ENCODE data around the gene VMO1. TPM values are rescaled to one million over a fixed set of nuclear protein-coding genes. Genes with fewer than 3 reads are reported as not detected.

The VMO1 gene
- total RNA-seq, 2 experiments from 2014 or later, result not detected

DNA sequence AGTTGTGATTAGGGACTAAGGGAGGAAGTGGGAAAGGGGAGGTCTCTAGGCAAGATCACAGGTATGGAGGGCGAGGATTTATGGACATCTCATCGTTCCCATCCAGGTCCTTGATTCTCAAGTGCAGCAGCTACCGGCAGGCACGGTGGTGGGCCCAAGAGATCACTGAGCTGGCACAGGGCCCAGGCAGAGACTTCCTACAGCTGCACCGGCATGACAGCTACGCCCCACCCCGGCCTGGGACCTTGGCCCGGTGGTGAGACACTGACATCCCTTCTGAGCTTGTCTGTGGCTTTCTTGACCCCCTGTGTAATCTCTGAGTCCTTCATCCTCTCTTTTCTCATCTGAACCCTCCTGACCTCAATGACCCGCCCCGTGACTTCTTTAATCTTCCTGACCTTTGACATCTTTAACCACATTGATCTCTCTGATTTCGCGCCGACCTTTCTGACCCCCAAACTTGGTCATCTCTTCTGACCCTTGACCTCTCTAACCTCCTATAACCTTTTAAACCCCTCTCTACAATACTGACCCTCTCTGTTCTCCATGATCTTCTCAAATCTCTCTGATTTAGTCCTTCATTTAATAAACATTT is 24.6 kb upstream of the VMO1 start:
- POLR2A ChIA-PET, result no interaction called here
- no peak overlapping the region for H3K27ac Mint-ChIP-seq
- H3K4me1 Mint-ChIP-seq, result peaks cover 10% of the 10 kb centered on the region
- no peaks in the 10 kb centered on the region for H3K9me3 Mint-ChIP-seq
- ATAC-seq (ENCODE audit: low read depth), result no peak
- H3K4me3 Mint-ChIP-seq, result no peak overlapping the region
- H3K27me3 Mint-ChIP-seq, result no peaks in the 10 kb centered on the region
- H3K36me3 Mint-ChIP-seq, result peaks cover 9% of the 10 kb centered on the region
- DNase-seq, result no peak

DNA sequence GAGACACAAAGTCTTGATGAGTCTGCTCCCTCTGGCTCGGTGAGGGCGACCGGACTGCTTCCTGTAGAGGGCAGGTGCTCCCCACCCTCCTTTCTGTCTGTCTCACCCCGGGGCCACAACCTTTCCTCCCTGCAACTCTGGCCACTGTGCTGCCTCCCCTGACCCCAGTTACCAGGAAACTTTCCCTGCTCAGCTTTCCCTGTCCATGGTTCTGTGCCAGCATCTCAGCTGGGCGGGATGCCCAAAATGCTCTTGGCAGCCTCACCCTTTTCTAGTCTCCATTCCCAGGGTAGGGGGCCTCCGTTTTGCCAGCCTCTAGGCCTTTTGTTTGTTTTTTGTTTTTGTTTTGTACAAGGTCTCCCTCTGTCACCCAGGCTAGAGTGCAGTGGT is 22.2 kb upstream of the VMO1 start:
- ATAC-seq (ENCODE audit: low read depth) (no peak), DNase-seq (no peak)
- peak overlapping the region; percentile 57 for H3K4me3 Mint-ChIP-seq
- H3K27ac Mint-ChIP-seq, result peak overlapping the region; percentile 56
- peaks cover 12% of the 10 kb centered on the region for H3K4me1 Mint-ChIP-seq
- POLR2A ChIA-PET, result interaction anchor here (1.1 to 2.7 kb wide), 3 partner anchors 12 to 25 kb away, joined by 3 to 20 read pairs (median 17); partner anchors contain the start of genes GLTPD2, MINK1 and PSMB6
- peaks cover 9% of the 10 kb centered on the region for H3K36me3 Mint-ChIP-seq
- H3K9me3 Mint-ChIP-seq, result no peaks in the 10 kb centered on the region
- no peaks in the 10 kb centered on the region for H3K27me3 Mint-ChIP-seq

DNA sequence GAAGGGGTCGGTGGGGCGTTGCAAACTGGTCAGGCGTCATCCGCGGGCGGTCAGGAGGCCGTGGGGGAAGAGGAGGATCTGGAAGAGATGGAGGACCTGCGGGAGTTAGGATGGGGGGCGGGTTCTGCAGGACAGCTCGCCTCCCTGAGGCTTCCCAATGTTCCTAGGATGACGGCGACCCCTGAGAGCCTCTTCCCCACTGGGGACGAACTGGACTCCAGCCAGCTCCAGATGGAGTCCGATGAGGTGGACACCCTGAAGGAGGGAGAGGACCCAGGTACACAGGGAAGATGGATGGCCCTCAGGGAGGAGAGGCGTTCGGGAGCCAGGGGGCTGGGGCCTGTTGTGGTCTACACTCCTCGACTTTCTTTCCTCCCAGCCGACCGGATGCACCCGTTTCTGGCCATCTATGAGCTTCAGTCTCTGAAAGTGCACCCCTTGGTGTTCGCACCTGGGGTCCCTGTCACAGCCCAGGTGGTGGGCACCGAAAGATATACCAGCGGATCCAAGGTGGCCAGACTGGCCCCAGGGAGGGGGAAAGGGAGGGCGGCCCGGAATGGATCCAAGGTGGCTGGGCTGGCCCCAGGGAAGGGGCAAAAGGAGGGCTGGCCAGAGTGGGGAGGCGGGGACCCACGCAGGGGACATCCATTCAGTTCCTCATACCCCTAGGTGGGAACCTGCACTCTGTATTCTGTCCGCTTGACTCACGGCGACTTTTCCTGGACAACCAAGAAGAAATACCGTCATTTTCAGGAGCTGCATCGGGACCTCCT is 21.6 kb upstream of the VMO1 start:
- H3K4me1 Mint-ChIP-seq, result peaks cover 12% of the 10 kb centered on the region
- no peaks in the 10 kb centered on the region for H3K9me3 Mint-ChIP-seq
- H3K27ac Mint-ChIP-seq, result peak overlapping the region; percentile 61
- POLR2A ChIA-PET, result interaction anchor here (1.1 to 2.7 kb wide), 5 partner anchors 12 to 105 kb away, joined by 3 to 20 read pairs (median 5); partner anchors contain the start of genes ARRB2, GLTPD2, MINK1 and PSMB6
- DNase-seq (no peak), ATAC-seq (ENCODE audit: low read depth) (no peak)
- no peaks in the 10 kb centered on the region for H3K27me3 Mint-ChIP-seq
- H3K4me3 Mint-ChIP-seq, result peak overlapping the region; percentile 81
- H3K36me3 Mint-ChIP-seq, result peaks cover 9% of the 10 kb centered on the region

DNA sequence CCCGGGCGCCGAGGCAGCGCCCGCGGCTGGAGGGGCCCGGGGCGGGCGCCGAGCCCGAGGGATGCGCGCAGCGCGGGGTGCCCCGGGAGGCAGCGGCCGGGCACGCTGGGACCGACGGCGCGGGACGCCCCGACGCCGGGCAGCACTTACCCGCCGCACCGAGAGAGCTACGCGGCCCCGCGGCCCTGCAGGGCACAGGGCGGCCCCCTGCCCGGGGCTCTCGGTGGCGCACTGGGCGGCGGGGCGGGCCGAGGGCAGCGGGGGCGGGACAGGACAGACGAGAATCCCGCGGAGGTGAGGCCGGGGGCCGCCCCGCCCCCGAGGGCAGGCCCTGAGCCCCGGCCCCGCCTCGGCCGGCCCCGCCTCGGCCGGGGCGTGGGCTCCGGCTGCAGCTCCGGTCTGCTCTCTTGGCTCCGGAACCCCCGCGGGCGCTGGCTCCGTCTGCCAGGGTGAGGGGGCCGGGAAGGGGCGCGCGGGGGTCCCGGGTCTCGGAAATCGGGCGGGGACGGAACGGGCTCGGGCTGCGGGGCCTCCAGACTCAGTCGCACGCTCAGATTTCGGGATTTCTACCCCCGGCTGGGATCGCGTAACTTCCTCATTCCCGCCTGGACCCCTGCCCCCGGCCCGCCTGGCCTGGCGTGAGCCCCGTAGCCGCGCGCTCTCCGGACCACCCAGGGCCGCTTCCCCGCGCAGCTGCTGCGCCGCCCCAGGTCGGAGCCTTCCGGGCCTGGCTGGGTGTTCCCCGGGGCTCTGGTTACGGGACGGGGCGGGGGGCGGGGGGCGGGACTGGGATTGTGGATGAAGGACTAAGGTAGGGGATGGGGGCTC is 20.8 kb upstream of the VMO1 start, which contains the start of gene PLD2:
Gene PLD2 (plus strand): TSS at position 376 of the 828 bp plus-strand sequence. CDS start 621 bp downstream, outside the sequence.
- DNase-seq (peak; percentile 92), ATAC-seq (ENCODE audit: low read depth) (peak; percentile 97)
- POLR2A ChIA-PET, result interaction anchor here (0.6 to 2.7 kb wide), 10 partner anchors 11 to 104 kb away, joined by 3 to 20 read pairs (median 4); partner anchors contain the start of genes ARRB2, C17orf107, GLTPD2 and MINK1
- Mint-ChIP-seq H3K36me3 (peaks cover 9% of the 10 kb centered on the region), H3K4me1 (peaks cover 12% of the 10 kb centered on the region), H3K27ac (peak within 1 kb of the TSS; percentile 61), H3K4me3 (peak within 1 kb of the TSS; percentile 81), H3K9me3 (no peaks in the 10 kb centered on the region), H3K27me3 (no peaks in the 10 kb centered on the region)

DNA sequence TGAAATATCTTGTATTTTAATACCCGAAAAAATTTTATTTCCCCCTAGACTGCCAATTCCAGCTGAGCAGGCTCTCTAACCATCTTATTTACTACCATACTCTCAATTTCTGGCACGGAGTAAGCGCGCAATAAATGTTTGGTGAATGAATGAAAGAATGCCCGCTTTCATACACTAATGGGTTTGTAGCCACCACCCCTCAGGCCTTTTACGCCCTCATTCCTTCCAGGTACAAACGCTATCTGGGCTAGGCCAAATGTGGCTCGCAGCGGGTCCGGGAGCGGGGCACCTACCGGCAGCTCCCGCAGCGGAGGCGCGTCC is 20.3 kb upstream of the VMO1 start:
- POLR2A ChIA-PET, result interaction anchor here (0.6 to 2.7 kb wide), 7 partner anchors 10 to 104 kb away, joined by 3 to 20 read pairs (median 7); partner anchors contain the start of genes C17orf107, GLTPD2 and PSMB6

DNA sequence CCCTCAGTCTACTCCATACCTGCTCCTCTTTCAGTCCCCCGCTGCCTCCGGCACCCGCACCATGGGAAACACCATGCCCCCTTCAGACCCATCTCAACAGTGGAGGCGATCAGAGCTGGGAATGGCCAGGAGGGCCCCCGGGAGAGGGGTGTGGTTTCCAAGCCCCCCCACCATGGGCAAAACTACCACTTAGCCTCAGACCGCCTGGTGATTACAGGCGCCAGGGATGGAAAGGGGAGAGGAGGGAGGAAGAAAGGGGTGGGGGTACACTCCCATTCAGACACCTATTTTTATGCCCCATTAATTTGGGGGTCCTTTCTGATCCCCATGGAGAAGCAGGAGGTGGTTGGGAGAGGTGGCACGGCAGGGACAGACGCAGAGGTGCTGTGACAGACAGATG is 16.1 kb upstream of the VMO1 start, which contains the start of gene C17orf114:
Gene C17orf114 (minus strand): TSS at position 101 of the 400 bp plus-strand sequence.
- peaks cover 13% of the 10 kb centered on the region for H3K4me1 Mint-ChIP-seq
- H3K36me3 Mint-ChIP-seq, result no peaks in the 10 kb centered on the region
- DNase-seq (no peak), ATAC-seq (ENCODE audit: low read depth) (no peak)
- POLR2A ChIA-PET, result no interaction called here
- no peaks in the 10 kb centered on the region for H3K9me3 Mint-ChIP-seq
- H3K27ac Mint-ChIP-seq, result peak within 1 kb of the TSS; percentile 25
- no peaks in the 10 kb centered on the region for H3K27me3 Mint-ChIP-seq
- H3K4me3 Mint-ChIP-seq, result no peak within 1 kb of the TSS

More for the DNA sequence above, 20.3 kb upstream of the VMO1 start:
- H3K27me3 Mint-ChIP-seq, result no peaks in the 10 kb centered on the region
- peak overlapping the region; percentile 78 for H3K4me3 Mint-ChIP-seq
- peaks cover 9% of the 10 kb centered on the region for H3K36me3 Mint-ChIP-seq
- DNase-seq (no peak), ATAC-seq (ENCODE audit: low read depth) (no peak)
- peak overlapping the region; percentile 25 for H3K27ac Mint-ChIP-seq
- H3K4me1 Mint-ChIP-seq, result peaks cover 12% of the 10 kb centered on the region
- H3K9me3 Mint-ChIP-seq, result no peaks in the 10 kb centered on the region

DNA sequence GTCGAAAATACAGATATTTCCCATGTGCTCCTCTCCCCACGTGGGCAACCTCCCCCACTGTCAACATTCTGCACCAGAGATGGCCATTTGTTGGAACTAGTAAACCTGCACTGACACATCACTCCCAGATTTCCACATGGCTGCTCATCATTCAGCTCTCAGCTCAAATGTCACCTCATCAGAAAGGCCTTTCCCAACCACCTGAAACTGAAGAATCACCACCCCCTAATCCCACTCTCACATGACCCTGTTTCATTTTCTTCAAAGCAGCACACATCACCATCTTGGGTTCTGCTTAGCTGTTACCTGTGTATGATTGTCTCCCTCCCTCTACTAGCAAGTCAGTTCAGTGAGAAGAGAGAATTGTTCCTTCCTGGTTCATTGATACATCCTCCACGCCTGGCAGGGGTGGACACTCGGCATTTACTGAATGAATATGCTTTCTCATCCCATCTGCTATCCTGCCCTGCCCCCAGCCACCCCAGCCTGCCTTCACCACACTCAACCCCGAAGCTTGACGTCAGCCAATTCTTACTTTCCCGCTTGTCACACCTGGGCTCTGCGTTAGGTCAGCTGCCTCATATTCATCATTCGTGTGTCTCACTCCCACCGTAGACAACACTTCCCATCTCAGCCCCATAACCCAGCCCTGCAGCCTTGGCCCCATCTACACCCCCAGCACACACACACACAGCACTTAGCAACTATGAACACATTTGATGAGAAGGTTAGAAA is 14.5 kb upstream of the VMO1 start:
- DNase-seq, result no peak
- H3K4me3 Mint-ChIP-seq, result no peak overlapping the region
- POLR2A ChIA-PET, result interaction anchor here (1.6 kb wide), 1 partner anchor 11 kb away, joined by 5 read pairs; no protein-coding TSS in a partner anchor
- ATAC-seq (ENCODE audit: low read depth), result no peak
- H3K27me3 Mint-ChIP-seq, result no peaks in the 10 kb centered on the region
- peaks cover 2% of the 10 kb centered on the region for H3K36me3 Mint-ChIP-seq
- no peak overlapping the region for H3K27ac Mint-ChIP-seq
- H3K9me3 Mint-ChIP-seq, result no peaks in the 10 kb centered on the region
- peaks cover 13% of the 10 kb centered on the region for H3K4me1 Mint-ChIP-seq

DNA sequence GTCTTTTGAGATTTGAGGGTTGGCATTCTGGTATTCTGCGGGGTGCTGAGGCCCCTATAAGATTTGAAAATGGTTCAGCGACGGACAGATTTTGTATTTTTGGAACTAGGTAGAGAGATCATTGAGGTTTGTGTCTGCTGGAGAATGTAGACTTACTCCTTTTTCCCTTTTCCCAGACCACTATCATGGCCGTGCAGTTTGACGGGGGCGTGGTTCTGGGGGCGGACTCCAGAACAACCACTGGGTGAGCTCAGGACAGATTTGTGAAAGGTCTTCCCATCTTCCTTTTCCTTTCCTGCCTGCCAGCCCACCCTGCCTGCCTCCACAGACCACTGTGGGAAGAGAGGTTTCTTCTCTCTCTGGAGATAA is 10.4 kb upstream of the VMO1 start:
- peak overlapping the region; percentile 99 for H3K4me3 Mint-ChIP-seq
- POLR2A ChIA-PET, result interaction anchor here (1.0 to 1.7 kb wide), 6 partner anchors 9 to 93 kb away, joined by 3 to 20 read pairs (median 4); partner anchors contain the start of genes PELP1, PLD2 and TM4SF5
- peaks cover 2% of the 10 kb centered on the region for H3K36me3 Mint-ChIP-seq
- no peaks in the 10 kb centered on the region for H3K9me3 Mint-ChIP-seq
- ATAC-seq (ENCODE audit: low read depth), result no peak
- no peak for DNase-seq
- peak overlapping the region; percentile 96 for H3K27ac Mint-ChIP-seq
- H3K4me1 Mint-ChIP-seq, result peaks cover 12% of the 10 kb centered on the region
- H3K27me3 Mint-ChIP-seq, result peaks cover 12% of the 10 kb centered on the region

DNA sequence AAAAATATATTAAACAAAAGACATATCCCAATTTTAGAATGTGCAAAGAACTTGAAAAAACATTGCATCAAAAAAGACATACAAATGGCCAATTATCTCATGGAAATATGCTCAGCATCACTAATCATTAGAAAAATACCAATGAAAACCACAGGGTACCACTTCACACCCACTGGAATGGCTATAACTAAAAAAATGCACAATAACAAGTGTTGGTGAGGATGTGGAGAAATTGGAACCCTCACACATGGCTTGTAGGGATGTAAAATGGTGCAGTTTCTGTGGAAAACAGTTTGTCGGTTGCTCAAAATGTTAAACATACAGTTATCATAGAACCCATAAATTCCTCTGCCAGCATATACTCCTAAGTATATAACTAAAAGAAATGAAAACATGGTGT is 9.0 kb upstream of the VMO1 start:
- POLR2A ChIA-PET, result no interaction called here
- ATAC-seq (ENCODE audit: low read depth) (no peak), DNase-seq (no peak)
- Mint-ChIP-seq H3K4me1 (peaks cover 13% of the 10 kb centered on the region), H3K9me3 (no peaks in the 10 kb centered on the region), H3K27me3 (peaks cover 14% of the 10 kb centered on the region), H3K36me3 (peaks cover 2% of the 10 kb centered on the region), H3K27ac (peak overlapping the region; percentile 96), H3K4me3 (peak overlapping the region; percentile 99)

DNA sequence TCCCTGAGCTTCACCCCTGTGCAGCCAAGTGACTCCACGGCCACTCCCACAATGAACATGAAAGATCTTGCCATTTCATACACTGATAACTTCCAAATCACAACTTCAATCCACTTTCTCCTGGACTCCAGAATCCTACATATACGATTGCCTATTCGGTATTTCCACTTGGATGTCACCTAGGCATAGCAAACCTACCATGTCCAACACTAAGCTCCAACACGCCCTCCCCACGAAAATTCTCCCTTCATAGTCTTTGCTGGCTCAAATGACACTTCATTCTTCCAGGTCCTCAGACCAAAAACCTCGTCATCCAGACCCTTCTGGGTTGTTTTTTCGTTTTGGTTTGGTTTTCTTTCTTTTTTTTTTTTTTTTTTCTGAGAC is 4.5 kb upstream of the VMO1 start:
- POLR2A ChIA-PET, result interaction anchor here (0.6 to 2.8 kb wide), 12 partner anchors 10 to 245 kb away, joined by 3 to 17 read pairs (median 5); partner anchors contain the start of genes ARRB2, C17orf107, PLD2 and RNF167
- peaks cover 19% of the 10 kb centered on the region for H3K4me1 Mint-ChIP-seq
- peak overlapping the region; percentile 87 for H3K27ac Mint-ChIP-seq

DNA sequence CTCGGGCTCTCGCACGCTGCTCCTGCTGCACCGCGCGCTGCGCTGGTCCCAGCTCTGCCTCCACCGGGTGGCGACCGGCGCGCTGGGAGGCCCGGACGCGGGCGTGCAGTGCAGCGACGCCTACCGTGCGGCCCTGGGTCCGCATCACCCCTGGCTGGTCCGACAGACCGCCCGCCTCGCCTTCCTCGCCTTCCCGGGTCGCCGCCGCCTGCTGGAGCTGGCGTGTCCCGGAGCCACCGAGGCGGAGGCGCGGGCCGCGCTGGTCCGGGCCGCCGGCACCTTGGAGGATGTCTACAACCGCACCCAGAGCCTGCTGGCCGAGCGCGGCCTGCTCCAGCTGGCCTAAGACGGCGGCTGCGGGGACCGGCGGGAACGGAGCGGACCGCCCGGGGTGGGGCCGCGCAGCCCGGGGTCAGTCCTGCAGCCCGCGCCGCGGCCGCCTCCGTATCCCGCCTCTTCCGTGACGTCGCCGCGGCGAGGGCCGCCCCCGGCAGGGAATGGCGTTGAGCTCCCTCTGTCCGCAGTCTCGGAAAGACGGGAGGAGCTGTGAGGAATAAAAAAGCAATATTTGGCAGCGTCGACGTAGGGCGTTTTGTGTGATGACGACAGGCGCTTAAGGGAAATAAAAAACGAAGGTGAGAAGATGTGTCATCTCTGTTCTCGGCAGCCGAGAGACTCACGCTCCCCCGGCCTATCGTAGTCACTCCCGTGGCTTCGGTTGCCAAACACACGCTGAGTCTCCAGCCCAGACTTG is 4.0 kb upstream of the VMO1 start:
- Mint-ChIP-seq H3K4me1 (peaks cover 19% of the 10 kb centered on the region), H3K9me3 (no peaks in the 10 kb centered on the region), H3K36me3 (no peaks in the 10 kb centered on the region), H3K27me3 (peaks cover 56% of the 10 kb centered on the region), H3K4me3 (peak overlapping the region; percentile 87), H3K27ac (peak overlapping the region; percentile 87)
- peak; percentile 89 for DNase-seq
- POLR2A ChIA-PET, result interaction anchor here (0.5 to 2.8 kb wide), 17 partner anchors 9 to 246 kb away, joined by 3 to 17 read pairs (median 3); partner anchors contain the start of genes ARRB2, C17orf107, PLD2 and RNF167
- ATAC-seq (ENCODE audit: low read depth), result peak; percentile 95

More for the DNA sequence above, 4.5 kb upstream of the VMO1 start:
- no peak for ATAC-seq (ENCODE audit: low read depth)
- Mint-ChIP-seq H3K36me3 (no peaks in the 10 kb centered on the region), H3K4me3 (peak overlapping the region; percentile 87), H3K27me3 (peaks cover 51% of the 10 kb centered on the region), H3K9me3 (no peaks in the 10 kb centered on the region)
- DNase-seq, result no peak

DNA sequence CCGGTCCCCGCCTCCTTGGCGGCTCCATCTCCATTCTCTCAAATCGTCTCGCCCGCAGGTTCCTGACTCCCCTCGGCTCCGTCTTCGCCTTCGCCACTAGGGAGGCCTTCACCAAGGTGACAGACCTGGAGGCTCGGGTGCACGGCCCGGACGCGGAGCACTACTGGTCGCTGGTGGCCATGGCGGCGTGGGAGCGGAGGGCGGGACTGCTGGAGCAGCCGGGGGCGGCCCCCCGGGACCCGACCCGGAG is 3.5 kb upstream of the VMO1 start:
- DNase-seq (no peak), ATAC-seq (ENCODE audit: low read depth) (no peak)
- POLR2A ChIA-PET, result interaction anchor here (0.7 to 2.8 kb wide), 12 partner anchors 10 to 158 kb away, joined by 3 to 17 read pairs (median 4); partner anchors contain the start of genes ARRB2, C17orf107, MINK1 and PLD2
- peak overlapping the region; percentile 78 for H3K4me3 Mint-ChIP-seq
- no peaks in the 10 kb centered on the region for H3K36me3 Mint-ChIP-seq
- peaks cover 19% of the 10 kb centered on the region for H3K4me1 Mint-ChIP-seq
- peaks cover 60% of the 10 kb centered on the region for H3K27me3 Mint-ChIP-seq
- no peaks in the 10 kb centered on the region for H3K9me3 Mint-ChIP-seq
- peak overlapping the region; percentile 70 for H3K27ac Mint-ChIP-seq
